ENCODE data around the gene VPS4B. TPM values are rescaled to one million over a fixed set of nuclear protein-coding genes. Genes with fewer than 3 reads are reported as not detected.

VPS4B gene
- total RNA-seq, 1 donor from 2014 or later: 58.7 TPM

- H3K27ac ChIP-seq: no peak overlapping the region
- intact Hi-C loops (cut with DNase I): loop anchor here (10.0 kb wide), 1 partner anchor 296 kb away; no protein-coding TSS in a partner anchor
- no peaks in the 10 kb centered on the region for H3K4me1 ChIP-seq
- no peak for TF ChIP-seq CTCF (IDR thresholded peaks at IDR 0.05)
- H3K36me3 ChIP-seq: no peaks in the 10 kb centered on the region
- ATAC-seq (no peak), DNase-seq (no peak)
- no peak overlapping the region for H3K4me3 ChIP-seq
- peaks cover 6% of the 10 kb centered on the region for H3K27me3 ChIP-seq
- H3K9me3 ChIP-seq: no peaks in the 10 kb centered on the region
These were observed 8.2 kb upstream of the VPS4B start for GRCh38 chr18:63430526-63430925.

- DNase-seq (no peak), ATAC-seq (peak; percentile 20)
- no peaks in the 10 kb centered on the region for H3K36me3 ChIP-seq
- H3K4me1 ChIP-seq: no peaks in the 10 kb centered on the region
- no peaks in the 10 kb centered on the region for H3K9me3 ChIP-seq
- intact Hi-C loops (cut with DNase I): no loop called here
- H3K4me3 ChIP-seq: no peak overlapping the region
- peaks cover 6% of the 10 kb centered on the region for H3K27me3 ChIP-seq
- no peak overlapping the region for H3K27ac ChIP-seq
- TF ChIP-seq CTCF (IDR thresholded peaks at IDR 0.05): no peak
These were observed 5.3 kb upstream of the VPS4B start for GRCh38 chr18:63427558-63427957.

GRCh38 chr18:63422864-63423304, 608 bp upstream of the VPS4B start:
- intact Hi-C loops (cut with DNase I): no loop called here
- H3K27me3 ChIP-seq: no peaks in the 10 kb centered on the region
- peaks cover 20% of the 10 kb centered on the region for H3K36me3 ChIP-seq
- H3K9me3 ChIP-seq: no peaks in the 10 kb centered on the region
- no peak for TF ChIP-seq CTCF (IDR thresholded peaks at IDR 0.05)
- peak overlapping the region; percentile 96 for H3K27ac ChIP-seq
- peaks cover 9% of the 10 kb centered on the region for H3K4me1 ChIP-seq
- ATAC-seq: peak; percentile 48
- DNase-seq: no peak
- H3K4me3 ChIP-seq: peak overlapping the region; percentile 88

GRCh38 chr18:63421514-63421913, 762 bp downstream of the VPS4B start:
- no peak for DNase-seq
- peak overlapping the region; percentile 96 for H3K27ac ChIP-seq
- intact Hi-C loops (cut with DNase I): no loop called here

GRCh38 chr18:63412953-63413352, 9.3 kb downstream of the VPS4B start:
- H3K27me3 ChIP-seq: no peaks in the 10 kb centered on the region
- intact Hi-C loops (cut with DNase I): no loop called here
- DNase-seq (no peak), ATAC-seq (no peak)
- no peaks in the 10 kb centered on the region for H3K9me3 ChIP-seq
- no peak for TF ChIP-seq CTCF (IDR thresholded peaks at IDR 0.05)
- no peaks in the 10 kb centered on the region for H3K4me1 ChIP-seq
- no peak overlapping the region for H3K4me3 ChIP-seq
- peaks cover 73% of the 10 kb centered on the region for H3K36me3 ChIP-seq
- H3K27ac ChIP-seq: no peak overlapping the region

More at GRCh38 chr18:63421514-63421913, 762 bp downstream of the VPS4B start:
- Histone ChIP-seq H3K36me3 (peaks cover 33% of the 10 kb centered on the region), H3K4me3 (peak overlapping the region; percentile 88), H3K4me1 (peaks cover 9% of the 10 kb centered on the region), H3K27me3 (no peaks in the 10 kb centered on the region), H3K9me3 (no peaks in the 10 kb centered on the region)
- ATAC-seq: no peak
- TF ChIP-seq CTCF (IDR thresholded peaks at IDR 0.05): no peak

- no peak overlapping the region for H3K27ac ChIP-seq
These were observed 11.5 kb downstream of the VPS4B start for GRCh38 chr18:63410792-63411191.

More at GRCh38 chr18:63410792-63411191, 11.5 kb downstream of the VPS4B start:
- no peaks in the 10 kb centered on the region for H3K4me1 ChIP-seq
- H3K4me3 ChIP-seq: no peak overlapping the region
- no peak for TF ChIP-seq CTCF (IDR thresholded peaks at IDR 0.05)
- H3K36me3 ChIP-seq: peaks cover 71% of the 10 kb centered on the region
- no peaks in the 10 kb centered on the region for H3K27me3 ChIP-seq
- intact Hi-C loops (cut with DNase I): no loop called here
- DNase-seq: no peak
- ATAC-seq: no peak
- no peaks in the 10 kb centered on the region for H3K9me3 ChIP-seq
